ENCODE measurements around the gene NECTIN1.
A peak's percentile ranks its signal among the peaks of the same experiment; 100 is the strongest.

Gene NECTIN1

DNA sequence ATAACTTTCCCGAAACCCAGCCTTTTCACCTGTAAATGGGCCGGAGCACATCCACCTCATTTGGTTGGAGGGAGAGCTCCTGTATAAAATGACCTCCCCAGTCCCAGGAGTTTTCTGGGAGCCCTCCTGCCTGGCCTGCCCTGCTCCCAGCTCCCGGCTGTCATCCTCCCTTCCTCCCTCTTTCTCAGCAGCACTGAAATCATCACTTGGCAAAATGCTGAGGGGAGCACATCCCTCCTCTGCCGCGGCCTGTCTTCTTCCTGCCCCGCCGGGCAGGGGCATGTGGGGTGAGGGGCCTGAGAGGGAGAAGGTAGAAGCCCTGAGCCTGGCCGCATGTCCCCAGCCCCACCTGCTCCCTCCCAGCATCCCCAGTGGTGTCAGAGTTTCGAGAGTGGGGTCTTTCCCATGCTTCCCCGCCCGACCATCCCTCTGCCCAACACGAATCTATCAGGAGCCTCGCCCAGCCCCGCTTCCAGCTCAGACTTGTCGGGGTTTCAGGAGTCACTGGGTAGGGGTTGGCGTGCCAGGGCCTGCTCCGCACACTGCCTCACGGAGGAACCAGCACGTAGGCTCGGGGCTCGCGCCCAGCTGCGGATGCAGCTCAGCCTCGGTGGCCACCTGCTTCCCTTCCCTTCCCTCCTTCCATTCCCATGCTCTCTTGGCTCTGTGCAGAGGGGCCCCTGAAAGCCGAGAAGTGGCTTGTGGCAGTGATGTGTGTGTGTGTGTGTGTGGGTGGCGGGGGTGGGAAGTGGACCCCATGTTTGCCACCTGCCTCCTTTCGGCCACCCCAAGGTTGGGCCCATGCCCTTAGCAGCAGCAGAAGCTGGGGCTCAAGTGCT lies 37.1 kb downstream of the NECTIN1 start:
- no peak for DNase-seq (ENCODE audit: low spot score)

DNA sequence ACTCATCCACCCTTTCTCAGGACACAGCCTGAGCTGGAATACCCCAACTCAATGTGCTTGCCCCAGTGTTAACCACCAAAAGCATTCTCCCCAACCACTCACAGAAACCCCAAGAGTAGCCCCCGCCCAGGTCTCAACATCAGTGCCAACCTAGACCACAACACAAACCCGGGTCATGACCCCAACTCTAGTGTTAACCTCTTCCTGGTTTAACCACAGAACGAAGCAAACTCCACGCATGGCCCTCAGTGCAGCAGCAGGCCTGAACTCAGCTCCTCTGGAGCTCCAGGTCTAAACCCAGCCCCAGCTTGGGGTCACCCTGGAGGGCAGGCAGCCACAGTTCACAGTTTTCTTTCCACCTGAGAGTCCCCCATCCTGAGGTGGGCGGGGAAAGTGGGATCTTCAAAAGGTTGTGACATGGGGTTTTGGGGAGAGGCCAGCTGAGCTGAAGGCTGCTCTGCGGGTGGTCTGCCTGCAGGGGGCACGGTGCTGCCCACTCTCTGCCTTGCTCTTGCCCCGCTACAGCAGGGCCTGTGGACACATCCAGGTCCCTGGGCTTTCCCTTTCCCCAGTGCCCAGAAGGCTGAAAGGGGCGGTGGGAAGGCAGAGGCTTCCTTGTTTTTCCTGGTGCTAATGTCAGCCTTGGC lies 37.9 kb downstream of the NECTIN1 start:
- no peak for DNase-seq (ENCODE audit: low spot score)

DNA sequence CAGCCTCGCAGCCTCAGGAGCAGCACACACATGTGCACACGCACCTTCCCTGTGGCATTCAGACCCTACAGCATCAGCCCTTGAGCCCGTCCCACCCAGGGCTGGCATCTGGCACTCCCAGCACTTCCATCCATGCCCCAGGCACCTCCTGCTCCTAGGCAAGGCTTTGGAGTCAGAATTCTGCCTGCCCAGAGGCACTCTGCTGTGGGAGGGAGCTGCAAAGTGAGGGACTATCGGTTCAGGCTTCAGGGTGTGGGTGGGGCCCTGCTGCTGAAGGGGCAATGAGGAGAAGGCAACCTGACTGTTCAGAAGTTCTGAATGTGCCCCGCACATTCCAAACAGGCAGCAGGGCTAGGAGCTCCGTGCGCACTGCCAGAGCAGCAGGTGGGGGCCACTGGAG lies 39.7 kb downstream of the NECTIN1 start:
- DNase-seq (ENCODE audit: low spot score): no peak

DNA sequence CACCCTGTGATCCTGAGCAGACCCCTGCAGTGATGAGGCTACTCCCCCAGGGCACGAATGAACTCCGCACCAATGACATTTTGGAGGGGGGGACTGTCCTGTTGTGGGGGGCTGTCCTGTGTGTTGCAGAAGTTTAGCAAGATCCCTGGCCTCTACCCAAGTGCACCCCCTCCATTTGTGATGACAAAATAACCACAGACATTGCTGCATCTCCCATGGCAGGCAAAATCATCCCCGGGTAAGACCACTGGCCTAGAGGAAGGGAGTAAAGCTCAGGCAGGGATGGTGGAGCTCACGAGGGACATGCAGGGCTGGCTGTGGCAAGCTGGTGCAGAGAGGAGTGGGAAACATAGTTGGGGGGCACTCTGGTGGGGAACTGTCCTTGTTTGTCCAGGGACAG lies 40.6 kb downstream of the NECTIN1 start:
- DNase-seq (ENCODE audit: low spot score): no peak

DNA sequence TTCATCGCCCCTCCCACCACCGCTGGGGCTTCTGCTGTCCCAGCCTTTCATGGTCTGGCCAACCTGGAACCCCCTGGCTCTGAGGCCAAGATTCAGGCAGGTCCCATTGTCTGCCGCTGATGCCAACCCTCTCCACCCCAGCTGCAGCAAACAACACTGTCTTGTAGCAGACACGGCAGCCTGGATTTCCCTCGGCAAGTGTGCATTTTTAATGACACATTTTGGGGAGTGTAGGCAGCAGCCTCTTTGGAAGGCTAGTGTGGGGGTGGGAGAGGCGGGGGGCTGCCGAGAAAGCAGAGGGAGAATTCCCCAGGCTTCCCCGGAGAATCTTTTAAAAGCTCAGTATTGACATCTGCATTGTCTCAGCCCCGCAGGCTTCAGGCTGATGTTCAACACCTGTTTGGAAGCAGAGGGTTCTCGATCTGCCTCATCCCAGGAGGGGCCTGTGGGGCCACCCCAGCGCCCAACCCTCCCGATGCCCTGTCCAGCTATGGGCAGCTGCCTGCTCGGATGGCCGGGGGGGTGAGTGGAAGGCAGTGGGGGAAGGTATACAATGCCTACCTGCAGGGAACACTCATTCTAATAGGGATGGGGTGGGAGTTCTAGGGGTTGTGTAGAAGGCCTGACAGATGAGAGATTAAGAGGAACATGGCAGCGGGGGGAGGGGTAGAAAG lies 41.5 kb downstream of the NECTIN1 start:
- no peak for DNase-seq (ENCODE audit: low spot score)

DNA sequence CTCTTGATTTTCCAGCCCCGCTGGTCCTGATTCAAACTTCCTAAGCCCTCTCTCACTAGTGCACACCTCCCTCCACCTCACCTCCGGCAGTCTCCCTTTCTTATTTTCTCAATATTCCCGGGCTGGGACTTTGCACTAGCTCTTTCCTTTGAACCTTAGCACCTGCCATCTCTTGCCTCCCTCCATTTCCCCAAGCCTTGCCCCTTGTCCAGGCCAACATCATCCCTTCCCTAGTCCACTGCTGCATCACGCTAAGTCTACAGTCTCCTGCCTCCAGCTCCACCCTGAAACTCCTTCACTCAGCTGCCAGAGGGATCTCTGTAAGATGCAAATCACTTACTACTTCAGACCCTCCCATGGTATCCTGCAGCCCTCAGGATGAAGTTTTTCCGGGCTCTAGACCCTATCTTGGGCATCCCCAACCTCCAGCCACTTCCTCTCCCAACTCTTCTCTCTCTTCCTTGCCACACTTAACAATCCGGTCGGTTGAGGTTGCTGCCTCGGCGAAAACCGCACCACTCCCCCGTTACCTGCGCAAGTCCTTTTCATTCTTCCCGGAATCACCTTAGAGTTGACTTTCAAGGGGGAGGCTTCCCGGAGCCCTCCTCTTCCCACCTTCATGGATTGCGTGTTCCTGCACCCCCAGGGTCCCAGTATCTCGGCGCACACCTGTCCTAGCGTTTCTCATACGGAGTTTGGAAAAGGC lies 42.7 kb downstream of the NECTIN1 start:
- no peak for DNase-seq (ENCODE audit: low spot score)

DNA sequence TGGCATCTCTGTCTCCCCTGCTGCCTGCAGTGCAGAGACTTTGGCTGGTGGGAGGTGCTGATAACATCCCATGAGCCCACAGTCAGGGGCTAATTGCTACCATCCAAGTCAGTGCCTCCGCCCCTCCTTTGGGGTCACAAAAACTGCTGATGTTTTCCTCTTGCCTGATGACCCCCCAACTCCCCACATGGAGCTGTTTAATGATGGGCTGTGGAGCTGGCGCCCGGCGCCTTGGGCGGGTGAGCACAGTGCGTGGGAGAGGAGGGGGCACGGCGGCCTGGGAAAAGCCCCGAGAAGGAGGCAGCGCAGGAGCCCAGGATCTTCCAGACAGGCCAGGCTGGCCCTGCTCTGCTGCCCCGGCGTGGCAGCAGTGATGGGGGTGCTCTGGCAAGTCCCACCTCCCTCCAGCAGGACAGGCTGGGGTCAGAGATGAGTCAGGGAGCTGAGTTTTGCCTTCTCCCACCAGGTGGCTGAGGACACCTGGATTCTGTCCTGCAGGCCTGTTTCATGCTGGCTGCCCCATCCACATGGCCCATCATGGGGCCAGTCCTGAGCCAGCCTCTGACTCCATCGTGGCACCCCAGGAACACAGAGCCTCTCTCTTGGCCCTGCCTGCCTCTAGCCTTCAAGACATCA lies 43.8 kb downstream of the NECTIN1 start:
- no peak for DNase-seq (ENCODE audit: low spot score)

DNA sequence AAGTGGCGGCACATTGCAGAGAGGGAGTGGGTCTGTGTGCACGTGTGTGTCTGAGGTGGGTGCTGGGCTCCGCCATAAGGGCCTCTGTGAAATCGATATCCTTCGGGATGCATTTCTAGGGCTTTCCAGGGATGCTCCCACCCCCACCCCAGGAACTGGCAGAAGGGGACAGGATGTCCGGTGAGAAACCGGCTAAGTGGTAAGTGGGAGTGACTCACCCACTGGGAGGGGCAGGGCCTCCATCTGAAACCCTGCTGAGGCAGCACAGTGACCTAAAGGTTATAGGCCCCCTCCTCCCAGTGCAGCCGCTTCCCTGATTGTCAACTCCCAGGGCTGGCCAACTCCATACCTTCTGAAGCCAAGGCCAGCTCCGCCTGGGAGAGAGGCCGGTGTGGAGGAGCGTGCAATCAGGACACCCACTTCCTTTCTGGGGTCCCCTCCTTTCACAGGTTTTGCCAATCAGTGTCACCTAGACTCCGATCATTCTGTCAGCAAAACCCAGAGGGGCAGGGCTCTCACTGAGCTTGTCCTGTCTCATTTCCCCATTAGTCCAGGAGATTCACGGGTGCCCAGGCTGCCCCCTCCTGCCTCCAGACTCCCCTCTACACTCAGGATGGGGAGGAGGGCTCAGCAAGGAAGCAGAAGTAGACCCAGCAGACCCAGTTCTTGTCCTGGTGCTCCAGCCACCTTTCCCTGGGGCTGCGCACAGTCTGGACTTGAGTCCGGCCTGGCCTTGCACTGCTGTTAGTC lies 44.5 kb downstream of the NECTIN1 start:
- DNase-seq (ENCODE audit: low spot score): peak; percentile 82

DNA sequence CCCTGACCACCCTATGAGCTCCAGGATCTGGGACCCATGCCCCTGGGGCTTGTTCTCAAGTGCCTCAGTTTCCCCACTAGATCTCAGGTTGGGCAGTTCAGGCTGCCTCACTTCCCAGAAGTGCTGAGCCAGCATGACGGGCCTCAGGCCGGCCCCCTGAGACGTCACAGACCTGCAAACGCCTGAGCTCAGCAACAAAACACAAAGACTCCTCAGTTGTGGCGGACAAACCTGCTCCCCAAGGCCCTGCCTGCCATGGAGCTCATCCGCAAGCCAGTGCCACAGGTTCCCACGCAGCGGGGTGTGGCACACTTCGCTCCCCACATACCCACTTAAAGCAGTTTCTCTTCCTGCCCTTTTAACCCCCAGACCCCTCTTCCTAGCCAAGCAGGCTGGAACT lies 45.2 kb downstream of the NECTIN1 start:
- no peak for DNase-seq (ENCODE audit: low spot score)

DNA sequence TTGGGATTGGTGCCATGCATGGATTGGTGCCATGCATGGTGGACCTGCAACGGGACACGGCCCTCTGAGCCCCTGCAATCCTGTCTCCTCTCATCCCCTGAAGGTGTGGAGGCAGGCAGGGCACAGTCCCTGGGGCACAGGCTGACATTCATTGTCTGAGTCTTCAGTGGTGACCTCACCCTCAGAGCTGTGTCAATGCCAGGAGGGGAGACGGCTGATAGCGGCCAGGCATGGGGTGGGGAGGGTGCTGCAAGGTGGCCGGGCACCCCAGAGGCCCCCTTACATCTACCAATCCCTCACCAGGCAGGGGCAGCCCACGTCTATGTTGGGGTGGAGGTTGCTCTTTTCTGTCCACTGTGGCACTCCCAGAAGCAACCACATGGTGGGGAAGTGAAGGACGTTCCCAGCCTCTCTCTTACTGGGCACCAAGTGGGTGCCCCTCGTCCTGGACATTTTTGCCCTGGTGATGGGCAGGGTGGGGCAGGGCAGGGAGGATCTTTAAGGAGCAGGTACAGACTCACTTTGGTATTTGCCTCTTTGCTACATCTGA lies 47.6 kb downstream of the NECTIN1 start:
- no peak for DNase-seq (ENCODE audit: low spot score)

DNA sequence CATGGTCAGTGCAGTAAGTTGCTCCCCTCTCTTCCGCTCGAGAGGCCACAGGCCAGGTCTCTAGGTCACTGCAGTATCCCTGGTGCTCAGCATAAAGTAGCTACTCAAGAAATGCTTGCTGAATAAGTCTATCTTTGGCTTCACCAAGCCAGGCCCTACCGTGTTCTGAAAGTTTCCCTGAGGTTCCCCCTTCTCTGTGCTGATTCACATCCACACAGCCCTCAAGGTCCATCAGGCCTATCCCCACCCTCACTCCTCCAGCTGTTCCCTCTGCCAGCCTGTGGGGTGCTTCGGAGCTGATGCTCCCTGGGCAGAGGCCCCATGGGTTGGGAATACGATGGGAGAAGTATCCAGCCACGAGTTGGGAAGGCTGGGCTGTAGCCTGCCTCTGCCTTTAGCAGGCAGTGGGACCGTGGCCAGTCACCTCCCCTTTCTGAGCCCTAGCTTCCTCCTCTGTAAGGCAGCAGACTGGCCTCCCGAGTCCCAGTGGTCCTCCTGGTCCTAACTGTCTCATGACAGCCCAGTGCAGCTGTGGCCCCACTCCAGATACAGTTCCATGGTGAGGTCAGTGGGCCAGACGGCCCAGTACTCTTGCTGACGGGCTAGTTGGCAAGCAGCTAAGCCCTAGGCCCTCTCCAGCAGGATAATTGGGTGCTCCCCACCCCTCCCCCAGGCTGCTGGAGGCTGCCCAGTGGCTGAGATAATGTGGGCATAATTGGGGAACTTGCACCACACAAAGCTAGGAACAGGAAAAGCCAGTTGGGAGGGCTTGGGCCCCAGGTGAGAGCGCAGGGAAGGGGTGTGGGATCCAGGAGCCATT lies 48.2 kb downstream of the NECTIN1 start:
- peak; percentile 27 for DNase-seq (ENCODE audit: low spot score)

DNA sequence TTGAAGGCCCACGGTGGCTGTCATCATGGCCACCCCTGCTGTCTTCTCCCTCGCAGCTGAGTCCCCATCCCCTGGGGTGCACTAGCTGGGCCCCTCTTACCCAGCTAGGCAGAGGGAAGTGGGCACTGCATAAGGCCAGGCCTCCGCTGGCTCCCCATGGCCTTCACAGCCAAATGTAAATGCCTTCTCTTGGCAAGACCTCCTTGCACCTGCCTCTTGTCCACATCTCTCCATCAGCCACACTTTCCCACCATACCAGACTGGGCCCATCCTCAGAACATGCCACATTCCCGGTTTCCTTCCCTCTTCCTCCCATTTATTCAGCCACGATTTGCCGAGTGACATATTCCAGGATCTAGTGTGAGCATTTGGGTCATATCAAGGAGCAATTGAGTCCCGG lies 49.7 kb downstream of the NECTIN1 start:
- no peak for DNase-seq (ENCODE audit: low spot score)

DNA sequence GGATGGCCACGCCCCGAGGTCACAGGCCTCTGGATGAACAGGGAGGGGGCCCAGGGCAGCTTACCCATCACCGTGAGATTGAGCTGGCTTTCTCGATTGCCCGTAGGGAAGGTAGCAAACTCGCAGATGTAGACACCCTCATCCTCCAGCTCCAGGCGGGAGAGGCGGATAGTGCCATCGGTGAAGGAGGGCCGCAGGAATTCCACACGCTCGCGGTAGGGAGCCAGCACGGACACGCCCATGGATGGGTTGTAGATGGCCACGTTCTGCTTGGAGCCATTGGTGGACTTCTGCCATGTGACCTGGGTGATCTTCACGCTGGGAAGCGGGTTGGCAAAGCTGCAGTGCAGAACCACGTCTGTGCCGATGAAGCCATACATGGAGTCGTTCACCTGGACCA lies 50.6 kb downstream of the NECTIN1 start:
- DNase-seq (ENCODE audit: low spot score): no peak

DNA sequence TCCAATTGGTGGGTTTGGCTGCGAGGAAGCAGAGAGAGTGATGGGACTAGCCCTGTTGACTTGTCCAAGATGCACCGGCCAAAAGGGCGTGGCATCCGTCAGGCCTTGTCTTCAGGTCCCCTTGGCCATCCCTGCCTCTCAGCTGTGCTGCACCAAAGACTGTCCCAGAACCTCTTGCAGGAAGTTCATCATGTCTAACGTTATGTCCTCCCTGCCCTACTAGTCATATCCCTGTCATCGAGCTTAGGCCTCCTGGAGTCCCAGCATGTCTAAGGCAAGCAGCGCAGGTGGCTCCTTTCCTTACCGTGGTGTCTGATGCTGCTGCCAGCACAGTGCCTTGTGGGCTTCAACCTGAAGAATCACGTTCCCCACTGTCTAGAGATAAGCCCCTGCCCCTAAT lies 51.2 kb downstream of the NECTIN1 start:
- no peak for DNase-seq (ENCODE audit: low spot score)

DNA sequence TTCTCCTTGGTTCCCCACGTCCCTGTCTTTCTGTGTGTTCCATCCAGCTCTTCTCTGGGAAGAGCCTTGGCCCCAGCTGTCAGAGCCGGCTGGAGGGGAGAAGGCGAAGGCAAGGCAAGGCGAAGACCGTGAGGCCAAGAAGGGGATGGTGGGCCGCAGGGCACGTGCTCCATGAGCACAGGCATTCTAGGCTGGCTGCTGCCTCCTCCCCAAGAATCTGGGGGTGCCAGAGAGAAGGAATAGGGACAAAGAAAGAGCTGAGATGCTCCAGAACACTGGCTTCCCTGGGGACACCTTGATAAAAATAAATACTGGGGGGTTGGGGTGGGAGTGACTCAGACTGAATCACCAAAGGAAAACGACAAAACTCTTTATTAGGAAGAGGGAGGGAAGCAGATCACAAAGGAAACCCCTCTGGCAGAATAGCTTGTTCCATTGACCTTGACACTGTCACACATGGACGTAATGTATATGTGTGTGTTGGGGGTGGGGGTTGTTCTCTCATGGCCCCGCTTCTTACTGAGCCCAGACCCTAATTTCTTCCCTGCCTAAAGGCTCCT lies 52.5 kb downstream of the NECTIN1 start:
- DNase-seq (ENCODE audit: low spot score): peak; percentile 42

DNA sequence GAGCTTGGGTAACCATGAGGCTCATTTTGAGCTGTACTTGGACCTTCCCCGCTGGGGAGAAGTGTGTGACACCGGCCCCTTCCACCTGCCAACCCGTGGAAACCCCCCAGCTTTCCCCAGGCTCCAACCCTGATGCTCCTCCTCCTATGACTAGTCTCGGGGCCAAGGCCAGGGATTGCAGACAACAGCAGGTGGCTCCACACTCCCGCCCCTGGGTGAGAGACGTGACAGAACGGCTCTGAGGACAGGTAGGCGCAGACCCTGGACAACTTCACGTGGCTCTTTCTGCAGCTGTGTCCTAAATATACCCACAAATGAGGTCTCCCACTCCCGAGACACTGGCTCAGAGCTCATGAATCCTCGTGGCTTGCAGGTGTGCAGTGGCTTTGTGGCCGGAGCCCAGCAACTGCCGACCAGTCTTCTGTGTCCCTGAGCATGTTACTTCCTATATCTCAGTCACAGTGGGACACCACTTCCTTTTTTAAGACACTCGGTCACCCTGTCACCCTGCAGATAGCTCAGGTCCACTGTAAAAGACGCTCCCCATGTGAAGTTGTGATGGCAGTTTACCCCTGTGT lies 55.2 kb downstream of the NECTIN1 start:
- no peak for DNase-seq (ENCODE audit: low spot score)

DNA sequence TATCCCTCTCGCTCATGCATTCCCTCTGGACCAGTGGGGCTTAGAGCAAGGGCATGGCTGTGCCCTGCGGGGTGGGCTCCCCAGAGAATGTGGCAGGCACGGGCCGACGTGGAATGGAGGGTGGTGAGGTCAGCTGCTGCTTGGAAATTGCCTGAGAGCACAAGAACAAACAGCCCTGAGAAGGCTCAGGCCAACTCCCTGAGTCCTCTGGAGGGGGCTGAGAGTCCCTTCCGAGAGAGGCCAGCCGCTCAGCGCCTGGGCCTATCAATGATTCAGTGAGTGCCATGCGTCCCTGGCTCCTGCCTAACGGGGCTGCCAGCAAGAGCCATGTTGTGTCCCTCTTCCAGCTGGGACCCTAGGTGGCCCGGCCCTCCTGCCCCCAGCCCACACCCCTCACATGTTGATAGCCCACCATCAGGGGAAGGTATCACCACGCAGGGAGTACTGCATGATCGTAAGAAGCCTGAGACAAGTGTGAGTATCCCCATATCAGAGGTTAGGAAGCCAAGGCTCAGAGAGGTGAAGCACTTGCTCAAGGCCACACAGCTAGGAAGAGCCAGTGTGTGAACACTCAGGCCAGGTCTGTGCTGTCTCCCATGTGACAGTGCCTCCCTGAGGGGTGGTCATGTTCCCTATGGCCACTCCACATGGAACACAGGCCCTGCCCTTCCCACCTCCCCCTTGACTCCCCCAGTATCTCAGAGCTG lies 55.8 kb downstream of the NECTIN1 start:
- no peak for DNase-seq (ENCODE audit: low spot score)

DNA sequence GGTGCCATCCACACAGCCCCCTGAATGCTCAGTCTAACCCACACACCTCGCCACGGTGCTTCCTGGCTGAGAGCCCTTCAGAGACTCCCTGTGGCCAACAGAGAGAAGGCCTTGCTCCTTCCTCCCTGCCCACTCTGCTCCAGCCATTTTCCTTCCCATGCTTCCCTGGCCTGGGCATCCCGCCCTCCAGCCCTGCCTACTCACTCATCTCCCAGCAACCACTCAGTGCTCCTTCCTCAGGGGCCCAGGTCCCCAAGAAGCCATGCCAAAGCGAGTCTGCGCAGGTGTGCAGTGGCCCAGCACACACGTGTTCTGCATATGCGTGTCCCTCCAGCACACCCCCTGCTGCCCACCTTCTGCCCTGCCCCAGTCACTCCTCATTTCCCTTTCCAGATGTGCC lies 56.4 kb downstream of the NECTIN1 start:
- no peak for DNase-seq (ENCODE audit: low spot score)

DNA sequence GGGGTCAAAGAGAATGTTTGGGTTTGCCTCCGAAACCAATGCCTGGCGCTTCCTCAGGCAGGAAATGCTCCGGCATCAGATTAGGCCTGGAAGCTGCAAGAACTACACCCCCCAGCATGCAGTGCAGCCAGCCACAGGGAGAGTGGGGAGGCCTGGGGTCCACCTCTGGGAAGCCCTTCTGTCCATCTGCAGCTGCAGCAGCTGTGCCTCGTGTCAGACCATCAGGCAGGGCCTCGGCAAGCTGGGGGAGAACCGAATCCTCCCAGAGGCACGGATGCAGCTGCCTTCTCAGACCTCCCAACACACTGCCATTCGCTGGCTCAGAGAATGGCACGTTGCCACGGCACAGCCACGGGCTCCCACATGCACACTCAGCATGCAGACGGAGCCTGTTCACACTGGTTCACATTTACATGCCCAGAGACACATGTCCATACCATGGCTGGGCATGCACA lies 57.4 kb downstream of the NECTIN1 start:
- peak; percentile 31 for DNase-seq (ENCODE audit: low spot score)

Data from GM03348 (cell line).